D721Med (cell line): ENCODE measurements around the gene PLCH1.

Experiments used
- DNase-seq: peaks from one replicate; pipeline ENCODE4 v3.0.0; 2011; ENCODE audit warnings: low spot score; ENCODE audit not compliant: insufficient read length
- FAIRE-seq: peaks from 2 replicates; lab custom pipeline; 2011; peaks lifted over from hg19 to GRCh38; lab: Jason Lieb, UNC
- CTCF ChIP-seq: IDR thresholded peaks from 2 replicates; pipeline ENCODE4 v1.5.1; 2012; ENCODE audit warnings: mild to moderate bottlenecking, control low read depth; ENCODE audit not compliant: insufficient read depth; ENCODE audit errors: missing control alignments

The PLCH1 gene

GRCh38 chr3:155553326-155553725, 191.5 kb downstream of the PLCH1 start:
- TF ChIP-seq CTCF, result no peak
- DNase-seq (no peak), FAIRE-seq (no peak)

GRCh38 chr3:155550391-155550790, 194.5 kb downstream of the PLCH1 start:
- TF ChIP-seq CTCF, result no peak
- no peak for FAIRE-seq
- DNase-seq, result no peak

GRCh38 chr3:155549087-155549486, 195.8 kb downstream of the PLCH1 start:
- DNase-seq, result no peak
- FAIRE-seq, result no peak
- TF ChIP-seq CTCF, result no peak

GRCh38 chr3:155548195-155548594, 196.7 kb downstream of the PLCH1 start:
- TF ChIP-seq CTCF, result no peak
- no peak for FAIRE-seq
- DNase-seq, result no peak

GRCh38 chr3:155535098-155535497, 209.8 kb downstream of the PLCH1 start:
- TF ChIP-seq CTCF, result no peak
- FAIRE-seq (no peak), DNase-seq (no peak)

GRCh38 chr3:155528579-155528978, 216.3 kb downstream of the PLCH1 start:
- FAIRE-seq (no peak), DNase-seq (no peak)
- no peak for TF ChIP-seq CTCF

GRCh38 chr3:155525324-155525833, 219.5 kb downstream of the PLCH1 start:
- no peak for TF ChIP-seq CTCF
- FAIRE-seq, result no peak
- DNase-seq, result no peak
